Endothelial cell of umbilical vein (primary cell): ENCODE data around the gene OST4. TPM values are rescaled to one million over a fixed set of nuclear protein-coding genes. Genes with fewer than 3 reads are reported as not detected.

Experiments
- BruUV-seq: library from RNA; stranded (reverse); fragments of 400-500 nt; replicated peaks from 2 replicates; lab custom pipeline; 2021; lab: Mats Ljungman, UMichigan
- CTCF ChIA-PET: fragments of 300-600, 350-600 bp; sonication (Branson Sonifier 250); formaldehyde crosslinking; loops from one replicate; lab custom pipeline; 2021; ENCODE audit warnings: antibody characterized with exemption, inconsistent platforms; lab: Charles Lee
- POLR2A ChIA-PET: fragments of 300-600, 350-600 bp; sonication (Branson Sonifier 250); formaldehyde crosslinking; loops from one replicate; lab custom pipeline; 2021; ENCODE audit warnings: antibody characterized with exemption, inconsistent platforms; lab: Charles Lee
- DNase-seq: peaks from one replicate; pipeline ENCODE4 v3.0.0-alpha.2; 2011; ENCODE audit warnings: low read depth, low spot score
- FAIRE-seq: peaks from 2 replicates; lab custom pipeline; 2011; peaks lifted over from hg19 to GRCh38; lab: Jason Lieb, UNC
- H2AFZ ChIP-seq: 2 replicates; pipeline ENCODE4 v1.6.0; 2012; ENCODE audit warnings: low read depth, low read length, control low read depth, inconsistent platforms
- H3K27ac ChIP-seq: 2 replicates; pipeline ENCODE4 v1.5.1; 2011; ENCODE audit warnings: low read depth, mild to moderate bottlenecking, control low read depth, low read length, moderate library complexity; ENCODE audit not compliant: insufficient read depth
- H3K27me3 ChIP-seq, 2 experiments: 2 replicates each; pipeline versions ENCODE4 v1.6.0 to v1.6.1; 2011; ENCODE audit warnings: low read length in 2 of 2, mixed read lengths in 1 of 2; ENCODE audit not compliant: control insufficient read depth in 2 of 2, insufficient read depth in 2 of 2
- H3K36me3 ChIP-seq, 2 experiments: 2 replicates in 1 of 2; 3 replicates in 1 of 2; pipeline ENCODE4 v1.5.1; 2011; ENCODE audit warnings: low read length in 2 of 2, mild to moderate bottlenecking in 1 of 2, moderate library complexity in 1 of 2; ENCODE audit not compliant: control insufficient read depth in 2 of 2, insufficient read depth in 2 of 2; ENCODE audit errors: extremely low read depth in 1 of 2
- H3K4me1 ChIP-seq: 3 replicates; pipeline ENCODE4 v1.5.1; 2011; ENCODE audit warnings: mild to moderate bottlenecking, low read length; ENCODE audit not compliant: control insufficient read depth, insufficient read depth; ENCODE audit errors: extremely low read depth
- H3K4me2 ChIP-seq: 2 replicates; pipeline ENCODE4 v1.6.1; 2011; ENCODE audit warnings: low read length, control low read depth, mixed read lengths; ENCODE audit not compliant: insufficient read depth
- H3K4me3 ChIP-seq, 3 experiments: fragments of 200-600 bp in 1 of 3; sonication (generic), shearing (Covaris generic) in 1 of 3; replicated peaks in 1 of 3; 2 replicates each; pipeline ENCODE4 v1.5.1; 2011 to 2016; ENCODE audit warnings: control low read depth in 3 of 3, low read length in 3 of 3, mild to moderate bottlenecking in 2 of 3, inconsistent platforms in 1 of 3, low read depth in 1 of 3, moderate library complexity in 1 of 3; ENCODE audit not compliant: insufficient read depth in 1 of 3
- H3K79me2 ChIP-seq: 2 replicates; pipeline ENCODE4 v1.6.0; 2012; ENCODE audit warnings: low read length, inconsistent platforms; ENCODE audit not compliant: control insufficient read depth, insufficient read depth
- H3K9ac ChIP-seq: replicated peaks from 2 replicates; pipeline ENCODE3; 2011; ENCODE audit warnings: low read length, control low read depth; ENCODE audit not compliant: insufficient read depth; ENCODE audit errors: extremely low read depth
- H3K9me1 ChIP-seq: replicated peaks from 3 replicates; pipeline ENCODE4 v1.6.0; 2011; ENCODE audit warnings: mild to moderate bottlenecking, low read length; ENCODE audit not compliant: control insufficient read depth, insufficient read depth; ENCODE audit errors: extremely low read depth
- H3K9me3 ChIP-seq: replicated peaks from 2 replicates; pipeline ENCODE4 v1.5.1; 2012; ENCODE audit warnings: low read length, inconsistent platforms; ENCODE audit not compliant: control insufficient read depth, insufficient read depth
- H4K20me1 ChIP-seq: replicated peaks from 2 replicates; pipeline ENCODE3; 2011; ENCODE audit warnings: mild to moderate bottlenecking, low read length; ENCODE audit not compliant: control insufficient read depth, insufficient read depth; ENCODE audit errors: extremely low read depth
- EZH2 ChIP-seq: IDR thresholded peaks from 2 replicates; pipeline ENCODE4 v1.6.1; 2012; ENCODE audit warnings: borderline replicate concordance, low read depth, mild to moderate bottlenecking, moderate library complexity, low read length, inconsistent platforms; ENCODE audit not compliant: severe bottlenecking
- FOS ChIP-seq: IDR thresholded peaks from 2 replicates; pipeline ENCODE4 v1.6.1; 2011; ENCODE audit warnings: mild to moderate bottlenecking, low read length, moderate library complexity, borderline replicate concordance; ENCODE audit not compliant: insufficient read depth
- GATA2 ChIP-seq: IDR thresholded peaks from 2 replicates; pipeline ENCODE4 v1.7.0; 2011; ENCODE audit warnings: low read depth, mild to moderate bottlenecking, moderate library complexity, mixed read lengths, low read length; ENCODE audit not compliant: insufficient read length, insufficient read depth
- JUN ChIP-seq: IDR thresholded peaks from 2 replicates; pipeline ENCODE4 v1.6.1; 2011; ENCODE audit warnings: borderline replicate concordance, low read depth; ENCODE audit not compliant: insufficient read length, insufficient read depth
- MYC ChIP-seq: IDR thresholded peaks from one replicate; pipeline ENCODE4 v1.6.1; 2011; ENCODE audit warnings: mild to moderate bottlenecking, low read depth, low read length
- POLR2A ChIP-seq: IDR thresholded peaks from 2 replicates; pipeline ENCODE4 v1.6.1; 2012; ENCODE audit warnings: low read depth, mild to moderate bottlenecking, control low read depth, low read length
- POLR2AphosphoS5 ChIP-seq: IDR thresholded peaks from 2 replicates; pipeline ENCODE4 v1.6.1; 2012; ENCODE audit warnings: low read depth, mild to moderate bottlenecking, control low read depth, low read length, moderate library complexity; ENCODE audit not compliant: insufficient read depth
- dilution Hi-C: fragments of 300-500 bp; cut with MboI; formaldehyde crosslinking; loops from one replicate; pipeline ENCODE4 v1.15.0; 2019; ENCODE audit warnings: low sequenced_read_pairs; ENCODE audit not compliant: extremely low pct_ligation_motif_present
- intact Hi-C: fragments of 100-400 bp; cut with micrococcal nuclease; formaldehyde crosslinking; loops from one replicate; pipeline ENCODE4 v1.10.0; 2022
- polyA plus RNA-seq, 4 experiments: library from polyadenylated mRNA; depleted of rRNA in 3 of 4; stranded (reverse) in 3 of 4; unstranded in 1 of 4; fragments of >200 nt; gene quantifications; 2 replicates each; pipeline versions ENCODE4 v1.2.1 to v1.2.3, GENCODE V29; 2011 to 2012; ENCODE audit warnings: missing spikeins in 1 of 4
- total RNA-seq: library from RNA; stranded (reverse); gene quantifications from 2 replicates; pipeline ENCODE4 v1.2.3, GENCODE V29; 2021
- TF ChIP-seq, protein P1 (sequence below), 2 donors: IDR thresholded peaks; 1 replicate in 1 of 2; 2 replicates in 1 of 2; pipeline ENCODE4 v1.5.1; 2011; ENCODE audit warnings: low read length in 2 of 2, mild to moderate bottlenecking in 2 of 2, moderate library complexity in 2 of 2, control low read depth in 1 of 2, inconsistent platforms in 1 of 2, low read depth in 1 of 2; ENCODE audit not compliant: insufficient read depth in 1 of 2; ENCODE audit errors: extremely low read depth in 1 of 2
- TF ChIP-seq, protein P2 (sequence below): IDR thresholded peaks from 2 replicates; pipeline ENCODE4 v1.6.1; 2011; ENCODE audit not compliant: insufficient read depth, insufficient read length

OST4 gene
- total and polyA plus RNA-seq, 2 donors (not counting 3 experiments of a cell fraction or from before 2014, with no cell fraction given), result 415 to 1,189 TPM

DNA sequence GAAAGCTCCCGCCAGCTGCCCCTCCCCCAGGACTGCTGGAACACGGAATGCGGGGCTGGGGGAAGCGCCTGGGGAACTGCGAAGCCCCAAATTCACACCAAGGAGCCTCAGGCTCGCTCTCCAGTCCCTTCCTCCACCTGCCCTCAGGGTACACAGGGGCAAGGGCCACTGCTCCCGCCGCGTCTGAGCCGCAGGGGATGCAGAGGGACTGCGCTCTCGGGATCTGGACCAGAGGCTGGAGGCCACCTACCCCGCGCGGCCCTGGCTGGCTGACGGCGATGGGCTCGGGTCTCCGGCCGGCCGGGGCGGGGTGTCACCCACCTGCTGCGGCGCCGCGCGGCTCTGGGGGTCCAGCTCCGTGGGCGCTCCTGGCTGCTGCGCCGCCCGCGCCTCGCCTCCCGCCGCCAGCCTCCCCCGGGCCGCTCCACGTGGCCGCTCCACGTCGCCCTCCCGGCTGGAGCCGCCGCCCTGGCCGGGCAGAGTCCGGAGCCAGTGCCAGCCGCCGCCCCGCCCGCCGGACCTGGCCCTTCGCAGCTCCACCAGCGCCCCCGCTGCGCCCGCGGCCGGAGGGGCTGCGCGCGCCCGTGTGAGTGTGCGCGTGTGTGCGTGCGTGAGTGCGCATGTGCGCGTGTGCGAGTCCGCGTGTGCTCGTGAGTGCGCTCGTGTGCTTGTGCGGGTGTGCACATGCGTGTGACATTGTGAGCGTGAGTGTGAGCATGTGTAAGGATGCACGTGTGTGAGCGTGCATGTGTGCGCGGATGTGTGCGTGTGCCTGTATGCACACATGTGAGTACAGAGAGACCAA lies 47.3 kb upstream of the OST4 start, which contains the start of gene CGREF1:
TSS of gene CGREF1 (minus strand) at position 604 of the 805 bp plus-strand sequence. CDS start 14,762 bp downstream, outside the sequence.
- no peaks in the 10 kb centered on the region for H3K79me2 ChIP-seq
- CTCF ChIA-PET, result interaction anchor here (0.8 kb wide), 2 partner anchors 11 to 184 kb away, joined by 3 to 4 read pairs; no protein-coding TSS in a partner anchor
- intact Hi-C loops (no loop called here), dilution Hi-C loops (no loop called here)
- H3K9me3 ChIP-seq, result no peaks in the 10 kb centered on the region
- H4K20me1 ChIP-seq, result no peaks in the 10 kb centered on the region
- POLR2A ChIA-PET, result no interaction called here
- no peaks in the 10 kb centered on the region for H3K9me1 ChIP-seq
- H3K9ac ChIP-seq, result no peak within 1 kb of the TSS
- H3K4me2 ChIP-seq, result peak within 1 kb of the TSS; percentile 9
- peaks cover 13 to 25% of the 10 kb centered on the region in 2 experiments for H3K27me3 ChIP-seq
- H3K4me3 ChIP-seq, result peak within 1 kb of the TSS in 2 of 3 experiments; percentile 5 to 43
- H3K27ac ChIP-seq, result no peak within 1 kb of the TSS
- peak; percentile 22 for DNase-seq
- no peak for FAIRE-seq
- peak within 1 kb of the TSS; percentile 88 for H2AFZ ChIP-seq
- BruUV-seq, result no TSS peak
- no peak for TF ChIP-seq FOS
- no peak for TF ChIP-seq GATA2
- TF ChIP-seq, protein P1, sequence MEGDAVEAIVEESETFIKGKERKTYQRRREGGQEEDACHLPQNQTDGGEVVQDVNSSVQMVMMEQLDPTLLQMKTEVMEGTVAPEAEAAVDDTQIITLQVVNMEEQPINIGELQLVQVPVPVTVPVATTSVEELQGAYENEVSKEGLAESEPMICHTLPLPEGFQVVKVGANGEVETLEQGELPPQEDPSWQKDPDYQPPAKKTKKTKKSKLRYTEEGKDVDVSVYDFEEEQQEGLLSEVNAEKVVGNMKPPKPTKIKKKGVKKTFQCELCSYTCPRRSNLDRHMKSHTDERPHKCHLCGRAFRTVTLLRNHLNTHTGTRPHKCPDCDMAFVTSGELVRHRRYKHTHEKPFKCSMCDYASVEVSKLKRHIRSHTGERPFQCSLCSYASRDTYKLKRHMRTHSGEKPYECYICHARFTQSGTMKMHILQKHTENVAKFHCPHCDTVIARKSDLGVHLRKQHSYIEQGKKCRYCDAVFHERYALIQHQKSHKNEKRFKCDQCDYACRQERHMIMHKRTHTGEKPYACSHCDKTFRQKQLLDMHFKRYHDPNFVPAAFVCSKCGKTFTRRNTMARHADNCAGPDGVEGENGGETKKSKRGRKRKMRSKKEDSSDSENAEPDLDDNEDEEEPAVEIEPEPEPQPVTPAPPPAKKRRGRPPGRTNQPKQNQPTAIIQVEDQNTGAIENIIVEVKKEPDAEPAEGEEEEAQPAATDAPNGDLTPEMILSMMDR (IDR thresholded peaks at IDR 0.05; ENCODE audit: extremely low read depth in 1 of 2, insufficient read depth in 1 of 2, low read depth in 1 of 2, low read length in 2 of 2), result no peak
- no peak for TF ChIP-seq MYC
- no peak for TF ChIP-seq POLR2A
- TF ChIP-seq, protein P2, sequence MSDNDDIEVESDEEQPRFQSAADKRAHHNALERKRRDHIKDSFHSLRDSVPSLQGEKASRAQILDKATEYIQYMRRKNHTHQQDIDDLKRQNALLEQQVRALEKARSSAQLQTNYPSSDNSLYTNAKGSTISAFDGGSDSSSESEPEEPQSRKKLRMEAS, result peak; percentile 68
- TF ChIP-seq JUN, result no peak
- no peak for TF ChIP-seq POLR2AphosphoS5
- TF ChIP-seq EZH2, result peak; percentile 51
- no peaks in the 10 kb centered on the region for H3K36me3 ChIP-seq
- H3K4me1 ChIP-seq, result no peaks in the 10 kb centered on the region
